ENCODE data around the gene DEPDC1B. TPM values are rescaled to one million over a fixed set of nuclear protein-coding genes. Genes with fewer than 3 reads are reported as not detected.

Gene DEPDC1B
- total and polyA plus RNA-seq, 2 of the 4 experiments (the other 2 are of a cell fraction), result 4.4 to 9.3 TPM

GRCh38 chr5:60727033-60727679, 27.2 kb upstream of the DEPDC1B start:
- dilution Hi-C loops (cut with HindIII; ENCODE audit: low sequenced_read_pairs, unreplicated experiment) (no loop called here), in situ Hi-C loops (cut with MboI; ENCODE audit: low sequenced_read_pairs) (no loop called here), intact Hi-C loops (cut with micrococcal nuclease) (no loop called here)
- H3K23ac ChIP-seq (ENCODE audit: low read depth, low read length), result no peak overlapping the region
- H3K4ac ChIP-seq (ENCODE audit: low read depth, low read length), result no peak overlapping the region
- DNase-seq (no peak), ATAC-seq (ENCODE audit: low read depth) (no peak)
- POLR2A ChIA-PET (ENCODE audit: unreplicated experiment), result no interaction called here
- TF ChIP-seq POLR2A (IDR thresholded peaks at IDR 0.05; ENCODE audit: low read depth, low read length) (no peak), NFE2L2 (IDR thresholded peaks at IDR 0.05; ENCODE audit: low read depth, low read length) (no peak), MAZ (IDR thresholded peaks at IDR 0.05; ENCODE audit: borderline replicate concordance, low read depth, low read length) (no peak), RAD21 (IDR thresholded peaks at IDR 0.05; ENCODE audit: low read length) (no peak), CHD1 (IDR thresholded peaks at IDR 0.05; ENCODE audit: low read depth, low read length) (no peak), RCOR1 (IDR thresholded peaks at IDR 0.05; ENCODE audit: insufficient replicate concordance, low read length) (no peak), RFX5 (IDR thresholded peaks at IDR 0.05; ENCODE audit: low read depth, low read length) (no peak), FOS (IDR thresholded peaks at IDR 0.05; ENCODE audit: low read depth, low read length) (no peak), MXI1 (IDR thresholded peaks at IDR 0.05; ENCODE audit: borderline replicate concordance, low read depth, low read length) (no peak)
- H3K9me3 ChIP-seq (ENCODE audit: control insufficient read depth, insufficient read depth, low read length), result no peaks in the 10 kb centered on the region
- H3K14ac ChIP-seq (replicated peaks; ENCODE audit: low read depth, low read length), result no peak overlapping the region
- no TSS peak for BruUV-seq (replicated peaks)
- H3K9me1 ChIP-seq (ENCODE audit: insufficient read depth, low read length), result no peaks in the 10 kb centered on the region
- WGBS, 2 experiments (ENCODE audit: extremely low coverage in 2 of 2, insufficient read length in 1 of 2), result no CpG with 5 or more reads among the region's 1 CpG
- no peak overlapping the region for H3K56ac ChIP-seq (ENCODE audit: extremely low read depth, insufficient read depth, low read length)
- H3K36me3 ChIP-seq (ENCODE audit: control insufficient read depth, insufficient read depth, low read length), result no peaks in the 10 kb centered on the region
- H3K9ac ChIP-seq (ENCODE audit: low read depth, low read length), result no peak overlapping the region
- no peak overlapping the region for H4K91ac ChIP-seq (ENCODE audit: insufficient read depth, low read depth, low read length)
- H3K4me3 ChIP-seq (ENCODE audit: insufficient read depth, low read depth, low read length), result no peak overlapping the region
- H4K8ac ChIP-seq (ENCODE audit: low read depth in 2 of 2, low read length in 2 of 2), result no peak overlapping the region
- no peaks in the 10 kb centered on the region for H3K27me3 ChIP-seq (ENCODE audit: control insufficient read depth, insufficient read depth, low read length)
- H2AK9ac ChIP-seq (replicated peaks; ENCODE audit: low read depth, low read length, poor library complexity), result no peak overlapping the region
- no peaks in the 10 kb centered on the region for H3K79me1 ChIP-seq (ENCODE audit: low read depth in 1 of 2, low read length in 2 of 2)
- H2BK20ac ChIP-seq (ENCODE audit: low read depth, low read length), result no peak overlapping the region
- CTCF ChIA-PET, result no interaction called here
- no peaks in the 10 kb centered on the region for H3K4me1 ChIP-seq (ENCODE audit: control insufficient read depth, insufficient read depth, low read length)
- H3K18ac ChIP-seq (ENCODE audit: low read depth, low read length), result no peak overlapping the region
- no peak overlapping the region for H3K27ac ChIP-seq (ENCODE audit: insufficient read depth, low read length)
- H2AK5ac ChIP-seq (ENCODE audit: low read depth, low read length), result no peak overlapping the region
- H4K20me1 ChIP-seq (ENCODE audit: insufficient read depth, low read length), result no peaks in the 10 kb centered on the region
- H4K5ac ChIP-seq (ENCODE audit: low read depth, low read length), result no peak overlapping the region
- H2BK120ac ChIP-seq (ENCODE audit: low read depth, low read length), result no peak overlapping the region
- H2AFZ ChIP-seq (replicated peaks; ENCODE audit: low read length, poor library complexity), result no peak overlapping the region
- no peak overlapping the region for H2BK15ac ChIP-seq (ENCODE audit: low read depth, low read length)
- H3K4me2 ChIP-seq (ENCODE audit: low read depth, low read length), result no peak overlapping the region
- H2BK5ac ChIP-seq (ENCODE audit: low read depth, low read length, poor library complexity, severe bottlenecking), result no peak overlapping the region

Measured in IMR-90 (cell line).